ENCODE measurements around the gene POP4. TPM values are rescaled to one million over a fixed set of nuclear protein-coding genes. Genes with fewer than 3 reads are reported as not detected.

The POP4 gene
- total RNA-seq, 1 donor from 2014 or later: 63.9 TPM

DNA sequence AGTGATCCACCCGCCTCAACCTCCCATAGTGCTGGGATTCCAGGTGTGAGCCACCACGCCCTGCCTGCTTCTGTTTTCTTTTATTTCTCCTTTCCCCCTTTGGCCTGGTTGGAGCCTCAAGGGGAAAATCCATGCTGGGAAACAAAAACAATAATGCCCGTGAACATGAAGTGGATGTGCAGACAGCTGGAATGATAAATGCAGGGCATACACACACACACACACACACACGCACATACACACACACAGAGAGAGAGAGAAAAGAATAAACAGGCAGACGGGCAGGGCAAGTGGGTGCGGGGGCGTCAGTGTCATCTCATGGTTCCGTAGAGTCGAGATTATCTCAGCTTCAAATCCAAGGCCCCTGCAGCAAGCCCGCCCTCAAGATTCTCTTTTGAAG lies 54.8 kb downstream of the POP4 start:
- H3K4me1 Mint-ChIP-seq: peaks cover 4% of the 10 kb centered on the region
- H3K4me3 Mint-ChIP-seq: no peak overlapping the region
- no peaks in the 10 kb centered on the region for H3K9me3 Mint-ChIP-seq

DNA sequence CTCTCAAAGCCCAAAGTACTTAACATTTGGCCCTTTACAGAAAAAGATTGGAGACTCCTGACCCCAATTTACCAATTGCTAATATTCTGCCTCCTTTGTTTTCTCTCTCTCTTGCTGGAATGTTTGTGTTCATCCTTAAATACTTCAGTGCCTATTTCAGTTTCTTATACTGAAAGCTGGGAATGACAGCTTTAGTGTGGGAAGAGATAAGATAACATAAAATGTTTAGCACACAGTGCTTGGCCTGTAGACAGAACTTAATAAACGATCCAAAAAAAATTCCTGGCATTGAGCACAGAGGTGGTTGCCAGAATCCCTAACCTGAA lies 56.2 kb downstream of the POP4 start:
- H3K9me3 Mint-ChIP-seq: no peaks in the 10 kb centered on the region

More for the DNA sequence above, 54.8 kb downstream of the POP4 start:
- peaks cover 32% of the 10 kb centered on the region for H3K27me3 Mint-ChIP-seq (ENCODE audit: low read depth)
- no peaks in the 10 kb centered on the region for H3K36me3 Mint-ChIP-seq (ENCODE audit: low read depth)
- DNase-seq (ENCODE audit: low read depth, low spot score): no peak
- H3K27ac Mint-ChIP-seq (ENCODE audit: unreplicated experiment): no peak overlapping the region
- TF ChIP-seq, protein P1, sequence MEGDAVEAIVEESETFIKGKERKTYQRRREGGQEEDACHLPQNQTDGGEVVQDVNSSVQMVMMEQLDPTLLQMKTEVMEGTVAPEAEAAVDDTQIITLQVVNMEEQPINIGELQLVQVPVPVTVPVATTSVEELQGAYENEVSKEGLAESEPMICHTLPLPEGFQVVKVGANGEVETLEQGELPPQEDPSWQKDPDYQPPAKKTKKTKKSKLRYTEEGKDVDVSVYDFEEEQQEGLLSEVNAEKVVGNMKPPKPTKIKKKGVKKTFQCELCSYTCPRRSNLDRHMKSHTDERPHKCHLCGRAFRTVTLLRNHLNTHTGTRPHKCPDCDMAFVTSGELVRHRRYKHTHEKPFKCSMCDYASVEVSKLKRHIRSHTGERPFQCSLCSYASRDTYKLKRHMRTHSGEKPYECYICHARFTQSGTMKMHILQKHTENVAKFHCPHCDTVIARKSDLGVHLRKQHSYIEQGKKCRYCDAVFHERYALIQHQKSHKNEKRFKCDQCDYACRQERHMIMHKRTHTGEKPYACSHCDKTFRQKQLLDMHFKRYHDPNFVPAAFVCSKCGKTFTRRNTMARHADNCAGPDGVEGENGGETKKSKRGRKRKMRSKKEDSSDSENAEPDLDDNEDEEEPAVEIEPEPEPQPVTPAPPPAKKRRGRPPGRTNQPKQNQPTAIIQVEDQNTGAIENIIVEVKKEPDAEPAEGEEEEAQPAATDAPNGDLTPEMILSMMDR (conservative IDR thresholded peaks at IDR 0.05): no peak

DNA sequence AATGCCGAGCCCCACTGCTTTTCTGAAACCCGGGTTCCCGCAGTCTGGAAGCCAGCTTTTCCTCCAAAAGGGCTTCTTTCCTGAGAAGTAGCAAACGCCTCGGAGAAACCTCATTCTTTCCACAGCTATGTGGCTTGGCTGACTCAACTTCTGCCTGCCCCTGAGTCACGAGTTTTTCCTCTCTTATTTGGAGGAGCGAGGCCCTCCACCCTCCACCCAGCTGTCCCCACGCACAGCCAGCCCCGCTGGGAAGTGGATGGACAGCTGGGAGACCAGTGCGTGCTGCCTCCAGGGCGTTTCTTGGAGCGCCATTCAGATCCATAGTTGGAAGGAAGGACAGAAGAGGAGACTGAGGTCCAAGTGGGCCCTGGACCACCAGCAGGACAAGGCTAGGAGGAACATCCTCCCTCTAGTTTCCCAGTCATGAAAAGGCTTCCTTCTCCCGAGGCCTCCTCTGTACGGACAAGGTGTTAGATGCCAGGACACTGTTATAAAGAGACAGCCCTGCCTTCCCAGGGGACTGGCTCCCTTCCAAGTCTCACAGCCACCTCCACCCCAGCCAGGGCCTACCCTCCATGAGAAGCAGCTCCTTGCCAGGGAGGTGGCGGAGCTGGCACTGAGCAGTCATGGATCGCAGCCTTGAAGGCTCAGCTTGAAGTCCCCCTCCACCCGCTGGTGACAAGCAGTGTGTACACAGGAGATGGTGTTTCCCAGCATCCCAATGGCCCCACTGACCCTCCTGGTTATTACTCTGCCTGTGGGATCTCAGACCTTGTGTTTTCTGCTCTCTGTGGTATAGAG lies 56.7 kb downstream of the POP4 start:
- DNase-seq (ENCODE audit: low read depth, low spot score): no peak
- no peaks in the 10 kb centered on the region for H3K9me3 Mint-ChIP-seq
- no peak overlapping the region for H3K27ac Mint-ChIP-seq (ENCODE audit: unreplicated experiment)
- H3K4me3 Mint-ChIP-seq: peak overlapping the region; percentile 57
- H3K27me3 Mint-ChIP-seq (ENCODE audit: low read depth): peaks cover 49% of the 10 kb centered on the region
- H3K4me1 Mint-ChIP-seq: peaks cover 14% of the 10 kb centered on the region
- no peaks in the 10 kb centered on the region for H3K36me3 Mint-ChIP-seq (ENCODE audit: low read depth)
- TF ChIP-seq, protein P1 (conservative IDR thresholded peaks at IDR 0.05): no peak

More for the DNA sequence above, 56.2 kb downstream of the POP4 start:
- H3K4me1 Mint-ChIP-seq: peaks cover 14% of the 10 kb centered on the region
- no peak for DNase-seq (ENCODE audit: low read depth, low spot score)
- H3K27ac Mint-ChIP-seq (ENCODE audit: unreplicated experiment): no peak overlapping the region
- peaks cover 44% of the 10 kb centered on the region for H3K27me3 Mint-ChIP-seq (ENCODE audit: low read depth)
- H3K36me3 Mint-ChIP-seq (ENCODE audit: low read depth): no peaks in the 10 kb centered on the region
- peak overlapping the region; percentile 42 for H3K4me3 Mint-ChIP-seq
- TF ChIP-seq, protein P1 (conservative IDR thresholded peaks at IDR 0.05): no peak

DNA sequence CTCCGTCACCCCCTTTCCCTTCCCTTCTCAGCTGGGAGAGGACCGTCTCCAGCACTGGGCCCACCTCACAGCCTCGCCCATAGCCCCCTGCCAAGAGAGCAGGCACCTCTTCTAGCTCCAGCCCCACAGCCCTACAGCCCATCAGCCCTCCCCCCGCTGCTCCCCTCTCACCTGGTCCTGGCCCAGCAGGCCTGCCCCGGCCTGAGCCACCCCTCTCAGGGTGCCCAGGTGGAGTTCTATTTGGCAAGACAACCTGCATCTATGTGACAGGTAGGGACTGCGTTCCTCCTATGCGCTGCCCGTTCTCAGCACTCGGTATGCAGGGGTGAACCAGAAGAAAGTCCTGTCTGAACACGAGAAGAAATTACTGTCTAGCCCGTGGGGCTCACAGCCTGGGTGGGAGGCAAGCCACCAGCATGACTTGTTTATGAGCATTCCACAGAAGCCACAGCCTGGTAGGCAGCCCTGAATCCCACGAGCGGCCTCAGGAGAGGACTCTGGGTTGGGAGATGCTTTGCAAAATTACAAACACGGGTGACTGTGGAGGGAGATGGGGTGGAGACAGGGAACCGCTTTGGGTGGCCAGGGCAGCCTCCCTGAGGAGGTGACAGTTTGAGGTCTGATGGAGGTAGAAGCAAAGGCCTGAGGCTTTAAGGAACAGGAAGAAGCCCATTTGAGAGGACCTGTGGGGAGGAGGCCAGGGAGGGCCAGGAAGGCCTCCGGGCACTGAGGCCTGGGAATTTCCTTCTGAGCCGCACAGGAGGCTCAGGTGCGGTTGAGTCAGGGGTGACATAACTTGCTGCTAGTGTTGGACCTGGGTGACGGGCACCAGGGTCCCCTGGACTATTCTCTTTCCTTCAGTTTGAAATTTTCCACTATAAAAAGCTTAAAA lies 58.0 kb downstream of the POP4 start:
- H3K4me3 Mint-ChIP-seq: peak overlapping the region; percentile 78
- TF ChIP-seq, protein P1 (conservative IDR thresholded peaks at IDR 0.05): no peak
- H3K36me3 Mint-ChIP-seq (ENCODE audit: low read depth): no peaks in the 10 kb centered on the region
- no peak overlapping the region for H3K27ac Mint-ChIP-seq (ENCODE audit: unreplicated experiment)
- DNase-seq (ENCODE audit: low read depth, low spot score): no peak
- H3K9me3 Mint-ChIP-seq: no peaks in the 10 kb centered on the region
- H3K27me3 Mint-ChIP-seq (ENCODE audit: low read depth): peaks cover 47% of the 10 kb centered on the region
- H3K4me1 Mint-ChIP-seq: peaks cover 14% of the 10 kb centered on the region

DNA sequence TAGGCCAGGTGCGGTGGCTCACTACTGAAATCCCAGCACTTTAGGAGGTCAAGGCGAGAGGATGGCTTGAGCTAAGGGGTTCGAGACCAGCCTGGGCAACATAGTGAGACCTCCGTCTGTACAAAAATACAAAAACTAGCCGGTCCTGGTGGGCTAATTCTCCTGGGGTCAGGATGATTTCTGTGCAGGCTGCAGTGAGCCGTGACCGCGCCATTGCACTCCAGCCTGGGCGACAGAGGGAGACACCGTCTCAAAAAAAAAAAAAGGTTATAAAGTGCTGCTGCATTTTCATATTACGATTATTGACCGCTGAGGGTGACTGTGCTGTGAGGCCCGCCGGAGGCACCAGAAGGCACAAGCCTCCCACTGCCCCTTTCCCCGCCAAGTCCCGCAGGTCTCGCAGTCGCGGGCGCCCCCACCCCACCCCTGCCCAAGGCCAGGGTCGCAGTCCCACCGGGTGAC lies 58.7 kb downstream of the POP4 start:
- Mint-ChIP-seq H3K4me3 (peak overlapping the region; percentile 78), H3K27ac (ENCODE audit: unreplicated experiment) (no peak overlapping the region), H3K9me3 (no peaks in the 10 kb centered on the region), H3K4me1 (peaks cover 14% of the 10 kb centered on the region), H3K36me3 (ENCODE audit: low read depth) (no peaks in the 10 kb centered on the region), H3K27me3 (ENCODE audit: low read depth) (peaks cover 47% of the 10 kb centered on the region)
- TF ChIP-seq, protein P1 (conservative IDR thresholded peaks at IDR 0.05): peak; percentile 24
- DNase-seq (ENCODE audit: low read depth, low spot score): no peak
